IMR-90 (cell line): ENCODE measurements around the gene KLHL36.

Source experiments
- CEBPB ChIP-seq: IDR thresholded peaks from 2 replicates; pipeline ENCODE4 v1.6.1; 2012; ENCODE audit warnings: low read depth, low read length, improper control_type of control experiment
- MAFK ChIP-seq: IDR thresholded peaks from 2 replicates; pipeline ENCODE4 v1.6.1; 2012; ENCODE audit warnings: low read depth, low read length, improper control_type of control experiment
- RAD21 ChIP-seq: IDR thresholded peaks from 2 replicates; pipeline ENCODE4 v1.6.1; 2012; ENCODE audit warnings: low read length, improper control_type of control experiment
- RCOR1 ChIP-seq: IDR thresholded peaks from 2 replicates; pipeline ENCODE4 v1.6.1; 2012; ENCODE audit warnings: mild to moderate bottlenecking, low read length, improper control_type of control experiment; ENCODE audit not compliant: insufficient replicate concordance

DNA sequence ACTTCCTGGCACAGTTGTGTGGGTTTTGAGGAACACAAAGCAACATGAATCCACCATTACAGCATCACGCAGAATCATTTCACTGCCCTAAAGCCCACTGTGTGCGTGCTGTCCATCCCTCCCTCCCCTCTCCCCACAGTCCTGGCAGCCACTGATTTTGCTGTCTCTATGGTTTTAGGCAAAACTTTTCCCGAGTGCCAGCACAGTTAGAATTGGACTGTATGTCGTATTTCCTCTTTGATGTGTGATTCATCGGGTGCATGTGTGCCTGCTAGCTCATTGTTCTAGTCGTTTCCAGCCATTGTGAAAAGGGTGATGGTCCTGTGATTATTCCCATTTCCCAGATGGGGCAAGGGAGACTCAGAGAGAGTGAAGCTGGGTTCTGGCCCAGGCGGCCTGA lies 12.7 kb downstream of the KLHL36 start:
- TF ChIP-seq RAD21, result no peak
- TF ChIP-seq RCOR1, result no peak
- no peak for TF ChIP-seq CEBPB
- TF ChIP-seq MAFK, result no peak
